Measurements from ENCODE around the gene STIP1.

STIP1 gene

DNA sequence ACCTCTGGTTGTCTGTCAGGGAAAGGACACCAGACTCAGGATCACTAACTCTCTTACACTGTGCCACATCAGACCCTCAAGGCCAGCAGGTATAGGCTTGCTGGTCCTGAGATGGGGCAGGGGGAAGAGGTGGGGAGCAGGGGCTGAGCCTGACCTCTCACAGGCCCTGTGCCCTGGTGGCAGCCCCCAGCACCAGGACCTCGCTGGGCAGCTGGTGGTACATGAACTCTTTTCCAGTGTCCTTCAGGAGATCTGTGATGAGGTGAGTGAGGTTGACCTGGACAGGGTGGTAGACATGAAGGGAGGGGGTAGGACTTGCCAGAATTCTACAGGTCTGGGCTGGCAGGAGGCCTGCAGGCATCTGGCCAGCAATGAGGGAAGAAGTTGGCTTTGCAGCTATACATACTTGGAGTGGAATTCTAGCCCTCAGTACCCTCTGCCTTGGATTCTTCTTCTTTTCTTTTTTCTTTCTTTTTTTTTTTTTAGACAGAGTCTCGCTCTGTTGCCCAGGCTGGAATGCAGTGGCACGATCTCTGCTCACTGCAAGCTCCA lies 41.5 kb downstream of the STIP1 start:
- no peak for ATAC-seq (ENCODE audit: insufficient read depth, low read depth)
- Histone ChIP-seq H3K36me3 (ENCODE audit: insufficient read depth, low read length) (peaks cover 29% of the 10 kb centered on the region), H3K27ac (ENCODE audit: low read length) (peak overlapping the region; percentile 81), H3K4me1 (ENCODE audit: insufficient read depth, low read length) (peaks cover 72% of the 10 kb centered on the region), H3K4me3 (ENCODE audit: low read depth in 1 of 2, low read length in 2 of 2) (peak overlapping the region in 1 of 2 experiments; percentile 81; a peak in 3 of 4 replicates), H3K9me3 (ENCODE audit: insufficient read depth, low read length, severe bottlenecking) (no peaks in the 10 kb centered on the region), H3K4me2 (ENCODE audit: insufficient read depth, low read length) (peak overlapping the region; percentile 96), H3K79me2 (ENCODE audit: insufficient read depth, low read length) (peaks cover 37% of the 10 kb centered on the region), H3K27me3 (ENCODE audit: insufficient read depth, low read length, poor library complexity) (no peaks in the 10 kb centered on the region), H2AFZ (ENCODE audit: low read depth, low read length) (no peak overlapping the region), H3K9ac (ENCODE audit: low read depth, low read length) (peak overlapping the region; percentile 75), H4K20me1 (ENCODE audit: insufficient read depth, low read length) (peaks cover 7% of the 10 kb centered on the region)
- no peak for DNase-seq
- TF ChIP-seq, protein P1, sequence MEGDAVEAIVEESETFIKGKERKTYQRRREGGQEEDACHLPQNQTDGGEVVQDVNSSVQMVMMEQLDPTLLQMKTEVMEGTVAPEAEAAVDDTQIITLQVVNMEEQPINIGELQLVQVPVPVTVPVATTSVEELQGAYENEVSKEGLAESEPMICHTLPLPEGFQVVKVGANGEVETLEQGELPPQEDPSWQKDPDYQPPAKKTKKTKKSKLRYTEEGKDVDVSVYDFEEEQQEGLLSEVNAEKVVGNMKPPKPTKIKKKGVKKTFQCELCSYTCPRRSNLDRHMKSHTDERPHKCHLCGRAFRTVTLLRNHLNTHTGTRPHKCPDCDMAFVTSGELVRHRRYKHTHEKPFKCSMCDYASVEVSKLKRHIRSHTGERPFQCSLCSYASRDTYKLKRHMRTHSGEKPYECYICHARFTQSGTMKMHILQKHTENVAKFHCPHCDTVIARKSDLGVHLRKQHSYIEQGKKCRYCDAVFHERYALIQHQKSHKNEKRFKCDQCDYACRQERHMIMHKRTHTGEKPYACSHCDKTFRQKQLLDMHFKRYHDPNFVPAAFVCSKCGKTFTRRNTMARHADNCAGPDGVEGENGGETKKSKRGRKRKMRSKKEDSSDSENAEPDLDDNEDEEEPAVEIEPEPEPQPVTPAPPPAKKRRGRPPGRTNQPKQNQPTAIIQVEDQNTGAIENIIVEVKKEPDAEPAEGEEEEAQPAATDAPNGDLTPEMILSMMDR (IDR thresholded peaks at IDR 0.05; ENCODE audit: borderline replicate concordance, extremely low read depth, low read length, poor library complexity, severe bottlenecking): no peak
- TF ChIP-seq EZH2 (IDR thresholded peaks at IDR 0.05; ENCODE audit: borderline replicate concordance, low read depth, low read length, severe bottlenecking): no peak

DNA sequence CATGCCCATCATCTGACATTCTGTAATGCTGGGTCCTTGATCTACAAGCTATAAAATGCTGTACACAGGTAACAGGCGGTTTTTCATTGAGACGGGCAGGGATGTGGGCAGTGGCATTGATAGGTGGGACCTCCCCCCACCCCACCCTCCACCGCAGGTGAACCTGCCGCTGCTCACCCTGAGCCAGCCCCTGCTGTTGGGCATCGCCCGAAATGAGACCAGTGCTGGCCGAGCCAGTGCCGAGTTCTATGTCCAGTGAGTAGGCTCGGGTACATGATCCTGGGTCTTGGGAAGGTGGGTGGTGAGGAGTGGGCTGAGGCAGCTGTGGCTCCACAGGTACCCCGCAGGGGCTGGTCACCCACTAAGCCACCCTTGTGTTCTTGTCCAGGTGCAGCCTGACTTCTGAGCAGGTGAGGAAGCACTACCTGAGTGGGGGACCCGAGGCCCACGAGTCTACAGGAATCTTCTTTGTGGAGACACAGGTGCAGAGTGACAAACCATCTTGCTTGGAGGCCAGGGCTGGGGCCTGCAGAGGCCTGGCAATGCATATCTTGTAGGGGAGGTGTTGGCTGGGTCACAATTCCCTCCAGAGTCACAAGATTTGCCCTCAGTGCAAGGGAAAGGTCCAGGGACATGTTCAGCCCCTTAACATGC lies 43.2 kb downstream of the STIP1 start:
- peaks cover 13% of the 10 kb centered on the region for H3K36me3 ChIP-seq (ENCODE audit: insufficient read depth, low read length)
- no peaks in the 10 kb centered on the region for H3K27me3 ChIP-seq (ENCODE audit: insufficient read depth, low read length, poor library complexity)
- peaks cover 7% of the 10 kb centered on the region for H4K20me1 ChIP-seq (ENCODE audit: insufficient read depth, low read length)
- ATAC-seq (ENCODE audit: insufficient read depth, low read depth): no peak
- H3K79me2 ChIP-seq (ENCODE audit: insufficient read depth, low read length): peaks cover 37% of the 10 kb centered on the region
- peak overlapping the region; percentile 78 for H3K9ac ChIP-seq (ENCODE audit: low read depth, low read length)
- H2AFZ ChIP-seq (ENCODE audit: low read depth, low read length): no peak overlapping the region
- H3K4me1 ChIP-seq (ENCODE audit: insufficient read depth, low read length): peaks cover 81% of the 10 kb centered on the region
- peak overlapping the region in 1 of 2 experiments; percentile 64; a peak in 2 of 4 replicates for H3K4me3 ChIP-seq (ENCODE audit: low read depth in 1 of 2, low read length in 2 of 2)
- no peaks in the 10 kb centered on the region for H3K9me3 ChIP-seq (ENCODE audit: insufficient read depth, low read length, severe bottlenecking)
- peak overlapping the region; percentile 75 for H3K27ac ChIP-seq (ENCODE audit: low read length)
- TF ChIP-seq EZH2 (IDR thresholded peaks at IDR 0.05; ENCODE audit: borderline replicate concordance, low read depth, low read length, severe bottlenecking): no peak
- TF ChIP-seq, protein P1 (IDR thresholded peaks at IDR 0.05; ENCODE audit: borderline replicate concordance, extremely low read depth, low read length, poor library complexity, severe bottlenecking): no peak
- peak overlapping the region; percentile 95 for H3K4me2 ChIP-seq (ENCODE audit: insufficient read depth, low read length)
- DNase-seq: no peak

DNA sequence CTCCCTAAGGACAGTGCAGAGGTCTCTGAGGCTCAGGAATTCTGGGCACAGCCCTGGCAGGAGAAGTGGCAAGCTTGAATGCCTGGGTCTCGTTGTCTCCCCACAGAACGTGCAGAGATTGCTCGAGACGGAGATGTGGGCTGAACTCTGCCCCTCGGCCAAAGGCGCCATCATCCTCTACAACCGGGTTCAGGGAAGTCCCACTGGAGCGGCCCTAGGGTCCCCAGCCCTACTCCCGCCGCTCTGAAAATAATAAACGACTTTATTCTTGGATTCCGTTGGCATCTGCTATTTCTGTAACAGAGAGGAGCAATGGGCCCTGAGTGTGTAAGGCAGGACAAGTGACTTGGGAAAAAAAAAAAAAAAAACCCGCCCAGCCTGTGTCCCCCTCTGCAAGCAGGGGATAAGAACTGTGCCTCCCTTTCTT lies 43.8 kb downstream of the STIP1 start:
- Histone ChIP-seq H3K4me1 (ENCODE audit: insufficient read depth, low read length) (peaks cover 76% of the 10 kb centered on the region), H3K27me3 (ENCODE audit: insufficient read depth, low read length, poor library complexity) (no peaks in the 10 kb centered on the region), H3K4me3 (ENCODE audit: low read depth in 1 of 2, low read length in 2 of 2) (peak overlapping the region; percentile 53 to 64; a peak in 3 of 4 replicates), H3K27ac (ENCODE audit: low read length) (peak overlapping the region; percentile 75), H3K9me3 (ENCODE audit: insufficient read depth, low read length, severe bottlenecking) (no peaks in the 10 kb centered on the region), H3K4me2 (ENCODE audit: insufficient read depth, low read length) (peak overlapping the region; percentile 95), H3K9ac (ENCODE audit: low read depth, low read length) (peak overlapping the region; percentile 78), H4K20me1 (ENCODE audit: insufficient read depth, low read length) (peaks cover 7% of the 10 kb centered on the region), H3K79me2 (ENCODE audit: insufficient read depth, low read length) (peaks cover 32% of the 10 kb centered on the region), H3K36me3 (ENCODE audit: insufficient read depth, low read length) (peaks cover 8% of the 10 kb centered on the region; the same call in 1 of the 2 replicates), H2AFZ (ENCODE audit: low read depth, low read length) (peak overlapping the region; percentile 78)
- TF ChIP-seq EZH2 (IDR thresholded peaks at IDR 0.05; ENCODE audit: borderline replicate concordance, low read depth, low read length, severe bottlenecking): no peak
- TF ChIP-seq, protein P1 (IDR thresholded peaks at IDR 0.05; ENCODE audit: borderline replicate concordance, extremely low read depth, low read length, poor library complexity, severe bottlenecking): no peak
- DNase-seq (no peak), ATAC-seq (ENCODE audit: insufficient read depth, low read depth) (no peak)

Data from DND-41 (cell line).